ENCODE data around the gene ASTN1. TPM values are rescaled to one million over a fixed set of nuclear protein-coding genes. Genes with fewer than 3 reads are reported as not detected.

Gene ASTN1
- polyA plus RNA-seq, 1 of the 3 experiments (the other 2 are of a cell fraction), result 0.13 TPM

DNA sequence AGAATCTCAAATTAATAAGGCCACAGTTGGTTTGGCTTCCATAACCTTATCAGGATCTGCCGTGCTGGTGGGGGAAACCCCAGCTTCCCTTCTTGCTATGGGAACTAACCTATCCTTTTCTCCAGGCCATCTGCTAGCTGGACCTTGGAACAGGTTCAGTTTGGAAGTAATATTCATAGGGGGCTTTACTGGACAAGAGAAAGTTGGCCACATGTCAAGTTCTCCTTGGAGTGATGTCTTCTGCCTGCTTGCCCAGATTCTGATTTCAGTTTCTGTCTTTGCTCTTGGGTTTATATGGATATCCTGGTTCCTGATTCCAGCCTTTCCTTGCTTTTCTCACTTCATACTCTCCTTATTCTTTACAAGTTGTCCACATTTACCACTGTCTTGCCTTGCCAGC, 279.6 kb downstream of the ASTN1 start:
- no peaks in the 10 kb centered on the region for H3K27me3 ChIP-seq (ENCODE audit: insufficient read depth)
- DNase-seq, result no peak
- no peak overlapping the region for H3K4me3 ChIP-seq (ENCODE audit: low read depth in 2 of 2, low read length in 1 of 2)
- H3K27ac ChIP-seq (ENCODE audit: low read depth in 2 of 2, low read length in 1 of 2), result no peak overlapping the region
- H3K36me3 ChIP-seq (replicated peaks in 1 of 2; ENCODE audit: control insufficient read depth in 1 of 2, insufficient read depth in 2 of 2, low read length in 1 of 2), result peaks cover 0 to 2% of the 10 kb centered on the region in 2 experiments
- H3F3A ChIP-seq (replicated peaks; ENCODE audit: insufficient read depth), result no peaks in the 10 kb centered on the region
- no peaks in the 10 kb centered on the region for H3K79me2 ChIP-seq (ENCODE audit: insufficient read depth)
- H3K4me2 ChIP-seq, result no peak overlapping the region
- no peaks in the 10 kb centered on the region; a peak in 1 of 4 replicates for H3K4me1 ChIP-seq (ENCODE audit: control insufficient read depth in 1 of 2, insufficient read depth in 2 of 2, low read depth in 1 of 2, low read length in 1 of 2)
- no peak overlapping the region for H2AFZ ChIP-seq (ENCODE audit: low read depth)
- ChIA-PET POLR2A (no interaction called here), CTCF (interaction anchor here (0.6 to 1.7 kb wide), 3 partner anchors 22 to 325 kb away, joined by 3 to 4 read pairs (median 3); no protein-coding TSS in a partner anchor)
- no peaks in the 10 kb centered on the region for H3K9me2 ChIP-seq
- WGBS (ENCODE audit: low lambda C conversion rate), result 18% methylated on average over 1 of the region's 1 CpG
- no peaks in the 10 kb centered on the region for H4K20me1 ChIP-seq (ENCODE audit: insufficient read depth)
- no peak overlapping the region for H3K9ac ChIP-seq
- TF ChIP-seq RFX5 (IDR thresholded peaks at IDR 0.05; ENCODE audit: low read length), result no peak
- TF ChIP-seq, protein P1, sequence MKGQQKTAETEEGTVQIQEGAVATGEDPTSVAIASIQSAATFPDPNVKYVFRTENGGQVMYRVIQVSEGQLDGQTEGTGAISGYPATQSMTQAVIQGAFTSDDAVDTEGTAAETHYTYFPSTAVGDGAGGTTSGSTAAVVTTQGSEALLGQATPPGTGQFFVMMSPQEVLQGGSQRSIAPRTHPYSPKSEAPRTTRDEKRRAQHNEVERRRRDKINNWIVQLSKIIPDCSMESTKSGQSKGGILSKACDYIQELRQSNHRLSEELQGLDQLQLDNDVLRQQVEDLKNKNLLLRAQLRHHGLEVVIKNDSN (IDR thresholded peaks at IDR 0.05; ENCODE audit: borderline replicate concordance, low read depth), result no peak
- no peak for TF ChIP-seq SIN3A (IDR thresholded peaks at IDR 0.05; ENCODE audit: borderline replicate concordance, low read depth, low read length)
- TF ChIP-seq TCF12 (IDR thresholded peaks at IDR 0.05), result no peak
- no peak for TF ChIP-seq RXRA (IDR thresholded peaks at IDR 0.05; ENCODE audit: borderline replicate concordance, low read depth)
- TF ChIP-seq, protein P2, sequence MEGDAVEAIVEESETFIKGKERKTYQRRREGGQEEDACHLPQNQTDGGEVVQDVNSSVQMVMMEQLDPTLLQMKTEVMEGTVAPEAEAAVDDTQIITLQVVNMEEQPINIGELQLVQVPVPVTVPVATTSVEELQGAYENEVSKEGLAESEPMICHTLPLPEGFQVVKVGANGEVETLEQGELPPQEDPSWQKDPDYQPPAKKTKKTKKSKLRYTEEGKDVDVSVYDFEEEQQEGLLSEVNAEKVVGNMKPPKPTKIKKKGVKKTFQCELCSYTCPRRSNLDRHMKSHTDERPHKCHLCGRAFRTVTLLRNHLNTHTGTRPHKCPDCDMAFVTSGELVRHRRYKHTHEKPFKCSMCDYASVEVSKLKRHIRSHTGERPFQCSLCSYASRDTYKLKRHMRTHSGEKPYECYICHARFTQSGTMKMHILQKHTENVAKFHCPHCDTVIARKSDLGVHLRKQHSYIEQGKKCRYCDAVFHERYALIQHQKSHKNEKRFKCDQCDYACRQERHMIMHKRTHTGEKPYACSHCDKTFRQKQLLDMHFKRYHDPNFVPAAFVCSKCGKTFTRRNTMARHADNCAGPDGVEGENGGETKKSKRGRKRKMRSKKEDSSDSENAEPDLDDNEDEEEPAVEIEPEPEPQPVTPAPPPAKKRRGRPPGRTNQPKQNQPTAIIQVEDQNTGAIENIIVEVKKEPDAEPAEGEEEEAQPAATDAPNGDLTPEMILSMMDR (IDR thresholded peaks at IDR 0.05), result no peak
- no peak for TF ChIP-seq MEF2A (IDR thresholded peaks at IDR 0.05; ENCODE audit: borderline replicate concordance, low read depth)
- no peak for TF ChIP-seq FOSL2 (IDR thresholded peaks at IDR 0.05; ENCODE audit: borderline replicate concordance, low read depth)
- TF ChIP-seq, protein P3, sequence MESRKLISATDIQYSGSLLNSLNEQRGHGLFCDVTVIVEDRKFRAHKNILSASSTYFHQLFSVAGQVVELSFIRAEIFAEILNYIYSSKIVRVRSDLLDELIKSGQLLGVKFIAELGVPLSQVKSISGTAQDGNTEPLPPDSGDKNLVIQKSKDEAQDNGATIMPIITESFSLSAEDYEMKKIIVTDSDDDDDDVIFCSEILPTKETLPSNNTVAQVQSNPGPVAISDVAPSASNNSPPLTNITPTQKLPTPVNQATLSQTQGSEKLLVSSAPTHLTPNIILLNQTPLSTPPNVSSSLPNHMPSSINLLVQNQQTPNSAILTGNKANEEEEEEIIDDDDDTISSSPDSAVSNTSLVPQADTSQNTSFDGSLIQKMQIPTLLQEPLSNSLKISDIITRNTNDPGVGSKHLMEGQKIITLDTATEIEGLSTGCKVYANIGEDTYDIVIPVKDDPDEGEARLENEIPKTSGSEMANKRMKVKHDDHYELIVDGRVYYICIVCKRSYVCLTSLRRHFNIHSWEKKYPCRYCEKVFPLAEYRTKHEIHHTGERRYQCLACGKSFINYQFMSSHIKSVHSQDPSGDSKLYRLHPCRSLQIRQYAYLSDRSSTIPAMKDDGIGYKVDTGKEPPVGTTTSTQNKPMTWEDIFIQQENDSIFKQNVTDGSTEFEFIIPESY (IDR thresholded peaks at IDR 0.05; ENCODE audit: borderline replicate concordance, low read depth), result no peak
- no peak for TF ChIP-seq GATA2 (CRISPR knock-in tag; IDR thresholded peaks at IDR 0.05)
- TF ChIP-seq, protein P4, sequence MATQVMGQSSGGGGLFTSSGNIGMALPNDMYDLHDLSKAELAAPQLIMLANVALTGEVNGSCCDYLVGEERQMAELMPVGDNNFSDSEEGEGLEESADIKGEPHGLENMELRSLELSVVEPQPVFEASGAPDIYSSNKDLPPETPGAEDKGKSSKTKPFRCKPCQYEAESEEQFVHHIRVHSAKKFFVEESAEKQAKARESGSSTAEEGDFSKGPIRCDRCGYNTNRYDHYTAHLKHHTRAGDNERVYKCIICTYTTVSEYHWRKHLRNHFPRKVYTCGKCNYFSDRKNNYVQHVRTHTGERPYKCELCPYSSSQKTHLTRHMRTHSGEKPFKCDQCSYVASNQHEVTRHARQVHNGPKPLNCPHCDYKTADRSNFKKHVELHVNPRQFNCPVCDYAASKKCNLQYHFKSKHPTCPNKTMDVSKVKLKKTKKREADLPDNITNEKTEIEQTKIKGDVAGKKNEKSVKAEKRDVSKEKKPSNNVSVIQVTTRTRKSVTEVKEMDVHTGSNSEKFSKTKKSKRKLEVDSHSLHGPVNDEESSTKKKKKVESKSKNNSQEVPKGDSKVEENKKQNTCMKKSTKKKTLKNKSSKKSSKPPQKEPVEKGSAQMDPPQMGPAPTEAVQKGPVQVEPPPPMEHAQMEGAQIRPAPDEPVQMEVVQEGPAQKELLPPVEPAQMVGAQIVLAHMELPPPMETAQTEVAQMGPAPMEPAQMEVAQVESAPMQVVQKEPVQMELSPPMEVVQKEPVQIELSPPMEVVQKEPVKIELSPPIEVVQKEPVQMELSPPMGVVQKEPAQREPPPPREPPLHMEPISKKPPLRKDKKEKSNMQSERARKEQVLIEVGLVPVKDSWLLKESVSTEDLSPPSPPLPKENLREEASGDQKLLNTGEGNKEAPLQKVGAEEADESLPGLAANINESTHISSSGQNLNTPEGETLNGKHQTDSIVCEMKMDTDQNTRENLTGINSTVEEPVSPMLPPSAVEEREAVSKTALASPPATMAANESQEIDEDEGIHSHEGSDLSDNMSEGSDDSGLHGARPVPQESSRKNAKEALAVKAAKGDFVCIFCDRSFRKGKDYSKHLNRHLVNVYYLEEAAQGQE (IDR thresholded peaks at IDR 0.05; ENCODE audit: low read depth, low read length), result no peak
- TF ChIP-seq FOXM1 (IDR thresholded peaks at IDR 0.05; ENCODE audit: low read depth), result no peak
- no peak for TF ChIP-seq ELF1 (IDR thresholded peaks at IDR 0.05)
- TF ChIP-seq EZH2phosphoT487 (IDR thresholded peaks at IDR 0.05; ENCODE audit: borderline replicate concordance, low read depth), result no peak
- TF ChIP-seq YY1 (IDR thresholded peaks at IDR 0.05; ENCODE audit: low read depth), result no peak
- no peaks in the 10 kb centered on the region for H3K9me3 ChIP-seq
